ENCODE results near the gene LPIN1.

DNA sequence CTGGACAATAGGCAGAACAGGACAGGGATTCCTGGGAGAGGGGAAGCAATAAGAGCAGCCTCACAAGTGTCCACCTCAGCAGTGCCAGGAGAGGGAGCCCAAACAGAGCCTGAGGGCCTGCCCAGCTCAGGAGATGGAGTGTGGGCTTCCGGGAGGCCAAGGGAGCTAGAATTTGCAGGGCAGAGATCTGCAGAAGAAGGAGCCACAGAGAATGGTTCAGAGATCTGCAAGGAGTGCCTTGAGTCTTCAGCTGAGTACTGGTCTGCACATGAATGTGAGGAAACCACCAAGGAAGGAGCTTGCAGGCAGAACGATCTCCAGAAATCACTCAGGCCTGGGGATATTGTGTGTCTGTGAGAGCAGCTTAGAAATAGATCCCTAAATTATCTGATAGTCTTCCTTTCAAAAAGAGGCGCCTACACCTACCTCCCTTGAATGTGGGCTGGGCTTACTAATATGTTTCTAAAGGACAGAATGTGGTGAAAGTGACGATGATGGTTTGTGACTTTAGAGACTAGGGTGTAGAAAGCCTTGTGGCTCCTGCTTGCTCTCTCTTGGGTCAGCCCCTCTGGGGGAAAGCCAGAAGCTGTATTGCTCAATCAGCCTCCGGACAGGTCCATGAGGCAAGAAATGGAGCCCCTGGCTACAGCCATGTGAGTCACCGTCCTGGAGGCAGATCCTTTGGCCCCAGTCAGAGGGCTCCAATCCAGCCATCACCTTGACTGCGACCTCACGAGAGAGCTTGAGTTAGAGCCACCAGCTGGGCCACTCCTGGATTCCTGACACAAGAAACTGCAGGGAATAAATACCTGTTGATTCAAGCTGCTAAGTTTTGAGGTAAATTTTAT lies 7.6 kb upstream of the LPIN1 start:
- no peak for TF ChIP-seq EGR1 (IDR thresholded peaks at IDR 0.05)
- TF ChIP-seq, protein P1, sequence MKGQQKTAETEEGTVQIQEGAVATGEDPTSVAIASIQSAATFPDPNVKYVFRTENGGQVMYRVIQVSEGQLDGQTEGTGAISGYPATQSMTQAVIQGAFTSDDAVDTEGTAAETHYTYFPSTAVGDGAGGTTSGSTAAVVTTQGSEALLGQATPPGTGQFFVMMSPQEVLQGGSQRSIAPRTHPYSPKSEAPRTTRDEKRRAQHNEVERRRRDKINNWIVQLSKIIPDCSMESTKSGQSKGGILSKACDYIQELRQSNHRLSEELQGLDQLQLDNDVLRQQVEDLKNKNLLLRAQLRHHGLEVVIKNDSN (IDR thresholded peaks at IDR 0.05), result no peak
- no peak for TF ChIP-seq TCF12 (IDR thresholded peaks at IDR 0.05; ENCODE audit: low read depth)
- TF ChIP-seq, protein P2, sequence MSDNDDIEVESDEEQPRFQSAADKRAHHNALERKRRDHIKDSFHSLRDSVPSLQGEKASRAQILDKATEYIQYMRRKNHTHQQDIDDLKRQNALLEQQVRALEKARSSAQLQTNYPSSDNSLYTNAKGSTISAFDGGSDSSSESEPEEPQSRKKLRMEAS (IDR thresholded peaks at IDR 0.05), result no peak
- no peak for TF ChIP-seq CREB1 (IDR thresholded peaks at IDR 0.05; ENCODE audit: low read depth)
- TF ChIP-seq ZBTB7A (IDR thresholded peaks at IDR 0.05; ENCODE audit: low read depth), result no peak
